Neuronal stem cell (in vitro differentiated cells): ENCODE results near the gene CACNA2D4.

Experiments
- DNase-seq: peaks from one replicate; pipeline ENCODE4 v3.0.0-alpha.2; 2013; ENCODE audit warnings: low spot score
- H2AFZ ChIP-seq: one replicate; pipeline ENCODE4 v1.6.1; 2013; ENCODE audit warnings: mild to moderate bottlenecking, low read length, inconsistent platforms
- H2AK5ac ChIP-seq: 2 replicates; pipeline ENCODE4 v1.6.1; 2013; ENCODE audit warnings: low read depth, mild to moderate bottlenecking, inconsistent platforms, low read length, moderate library complexity, mixed read lengths
- H2BK120ac ChIP-seq: 2 replicates; pipeline ENCODE4 v1.6.1; 2013; ENCODE audit warnings: low read depth, mild to moderate bottlenecking, inconsistent platforms, low read length, moderate library complexity, mixed read lengths
- H2BK12ac ChIP-seq: one replicate; pipeline ENCODE4 v1.6.1; 2013; ENCODE audit warnings: low read length, inconsistent platforms
- H2BK15ac ChIP-seq: 2 replicates; pipeline ENCODE4 v1.6.1; 2013; ENCODE audit warnings: mild to moderate bottlenecking, low read length, inconsistent platforms, mixed read lengths
- H2BK5ac ChIP-seq: one replicate; pipeline ENCODE4 v1.6.1; 2013; ENCODE audit warnings: inconsistent platforms, mild to moderate bottlenecking, low read length, moderate library complexity
- H3K14ac ChIP-seq: one replicate; pipeline ENCODE4 v1.6.1; 2013; ENCODE audit warnings: low read length, inconsistent platforms
- H3K18ac ChIP-seq: 2 replicates; pipeline ENCODE4 v1.6.1; 2013; ENCODE audit warnings: low read length, inconsistent platforms
- H3K23ac ChIP-seq: 2 replicates; pipeline ENCODE4 v1.6.1; 2013; ENCODE audit warnings: low read depth, mild to moderate bottlenecking, mixed read lengths, low read length, inconsistent platforms; ENCODE audit not compliant: poor library complexity
- H3K27ac ChIP-seq: replicated peaks from 3 replicates; pipeline ENCODE4 v1.5.1; 2013; ENCODE audit warnings: low read length, inconsistent platforms
- H3K27me3 ChIP-seq, 3 experiments: 2 replicates each; pipeline ENCODE4 v1.6.1; 2013; ENCODE audit warnings: low read length in 3 of 3, mild to moderate bottlenecking in 2 of 3, inconsistent platforms in 1 of 3, low read depth in 1 of 3, mixed read lengths in 1 of 3, moderate library complexity in 1 of 3; ENCODE audit not compliant: control insufficient read depth in 3 of 3, insufficient read depth in 3 of 3
- H3K36me3 ChIP-seq, 2 donors: replicated peaks in 1 of 2; 2 replicates each; pipeline ENCODE4 v1.6.1; 2013; ENCODE audit warnings: low read length in 2 of 2; ENCODE audit not compliant: control insufficient read depth in 2 of 2, insufficient read depth in 2 of 2
- H3K4ac ChIP-seq: 2 replicates; pipeline ENCODE4 v1.6.1; 2013; ENCODE audit warnings: inconsistent platforms, mild to moderate bottlenecking, low read length, moderate library complexity
- H3K4me1 ChIP-seq, 2 donors: 1 replicate in 1 of 2; 2 replicates in 1 of 2; pipeline ENCODE4 v1.6.1; 2013; ENCODE audit warnings: low read length in 2 of 2, low read depth in 1 of 2; ENCODE audit not compliant: control insufficient read depth in 2 of 2, insufficient read depth in 1 of 2
- H3K4me2 ChIP-seq: one replicate; pipeline ENCODE4 v1.6.1; 2013; ENCODE audit warnings: mild to moderate bottlenecking, low read length, inconsistent platforms; ENCODE audit not compliant: insufficient read depth, poor library complexity, severe bottlenecking
- H3K4me3 ChIP-seq, 2 donors: 2 replicates each; pipeline ENCODE4 v1.5.1; 2013; ENCODE audit warnings: low read length in 2 of 2, mild to moderate bottlenecking in 2 of 2, inconsistent platforms in 1 of 2, moderate library complexity in 1 of 2
- H3K79me1 ChIP-seq: one replicate; pipeline ENCODE4 v1.6.1; 2013; ENCODE audit warnings: low read depth, mild to moderate bottlenecking, inconsistent platforms, low read length, moderate library complexity
- H3K9ac ChIP-seq: one replicate; pipeline ENCODE4 v1.6.1; 2013; ENCODE audit warnings: mild to moderate bottlenecking, low read depth, low read length, inconsistent platforms; ENCODE audit not compliant: poor library complexity
- H3K9me3 ChIP-seq, 2 donors: replicated peaks in 1 of 2; 2 replicates each; pipeline versions ENCODE3 to v1.6.1; 2013; ENCODE audit warnings: low read length in 2 of 2, mild to moderate bottlenecking in 2 of 2, inconsistent platforms in 1 of 2, low read depth in 1 of 2, mixed read lengths in 1 of 2, moderate library complexity in 1 of 2; ENCODE audit not compliant: control insufficient read depth in 2 of 2, insufficient read depth in 1 of 2
- H4K8ac ChIP-seq: one replicate; pipeline ENCODE4 v1.6.1; 2013; ENCODE audit warnings: low read depth, mild to moderate bottlenecking, inconsistent platforms, low read length, moderate library complexity
- H4K91ac ChIP-seq: one replicate; pipeline ENCODE4 v1.6.1; 2013; ENCODE audit warnings: low read length, low read depth, mild to moderate bottlenecking, inconsistent platforms; ENCODE audit not compliant: poor library complexity
- WGBS, 2 donors: extraction: QIAGEN DNeasy Blood & Tissue Kit; methylation state at CpG; one replicate each; pipeline ENCODE4 v1.1.7; 2013; ENCODE audit warnings: missing lambda C conversion rate in 2 of 2, mixed read lengths in 1 of 2; ENCODE audit not compliant: insufficient read length in 2 of 2, insufficient replicate concordance in 1 of 2; ENCODE audit errors: extremely low coverage in 2 of 2; 5-methylcytosine and 5-hydroxymethylcytosine counted together

The CACNA2D4 gene

GRCh38 chr12:1927751-1928351 lies 9.4 kb upstream of the CACNA2D4 start:
- peak overlapping the region; percentile 42 for H3K18ac ChIP-seq
- peak overlapping the region; percentile 81 for H2AK5ac ChIP-seq
- H3K4me1 ChIP-seq: peaks cover 0 to 16% of the 10 kb centered on the region in 2 donors
- no peaks in the 10 kb centered on the region for H3K79me1 ChIP-seq
- no CpG with 5 or more reads among the region's 15 CpGs for WGBS, 2 donors
- H3K9me3 ChIP-seq: peaks cover 0 to 2% of the 10 kb centered on the region in 2 donors
- H2BK5ac ChIP-seq: no peak overlapping the region
- H3K14ac ChIP-seq: no peak overlapping the region
- peak overlapping the region; percentile 17 for H2BK12ac ChIP-seq
- peak overlapping the region; percentile 72 for H2BK15ac ChIP-seq
- no peak for DNase-seq
- no peak overlapping the region for H3K4me3 ChIP-seq
- H4K91ac ChIP-seq: no peak overlapping the region
- no peak overlapping the region for H2BK120ac ChIP-seq
- H3K9ac ChIP-seq: no peak overlapping the region
- peaks cover 0 to 15% (median 0%) of the 10 kb centered on the region in 3 experiments for H3K27me3 ChIP-seq
- no peaks in the 10 kb centered on the region for H3K36me3 ChIP-seq
- no peak overlapping the region for H3K23ac ChIP-seq
- H2AFZ ChIP-seq: no peak overlapping the region
- peak overlapping the region; percentile 1 for H4K8ac ChIP-seq
- H3K4me2 ChIP-seq: no peak overlapping the region
- H3K27ac ChIP-seq: no peak overlapping the region
- H3K4ac ChIP-seq: no peak overlapping the region

- H3K14ac ChIP-seq: no peak overlapping the region
- H2BK12ac ChIP-seq: no peak overlapping the region
- no peak overlapping the region for H2BK5ac ChIP-seq
- no peak overlapping the region for H3K23ac ChIP-seq
- H2AFZ ChIP-seq: no peak overlapping the region
- peaks cover 0 to 15% (median 0%) of the 10 kb centered on the region in 3 experiments for H3K27me3 ChIP-seq
- no peaks in the 10 kb centered on the region for H3K36me3 ChIP-seq
- peak overlapping the region; percentile 13 for H2BK120ac ChIP-seq
- no peak overlapping the region for H3K27ac ChIP-seq
- H2AK5ac ChIP-seq: peak overlapping the region; percentile 81
- peak overlapping the region; percentile 72 for H2BK15ac ChIP-seq
- no peaks in the 10 kb centered on the region for H3K9me3 ChIP-seq
- H3K9ac ChIP-seq: no peak overlapping the region
- WGBS, 2 donors: no CpG with 5 or more reads among the region's 11 CpGs
- H3K18ac ChIP-seq: peak overlapping the region; percentile 41
- H3K4me3 ChIP-seq: no peak overlapping the region
- H4K8ac ChIP-seq: no peak overlapping the region
- H3K4me2 ChIP-seq: no peak overlapping the region
- no peak overlapping the region for H3K4ac ChIP-seq
- no peak overlapping the region for H4K91ac ChIP-seq
- DNase-seq: no peak
- H3K4me1 ChIP-seq: peaks cover 0 to 11% of the 10 kb centered on the region in 2 donors
- H3K79me1 ChIP-seq: no peaks in the 10 kb centered on the region
Observed at GRCh38 chr12:1927051-1927680, 8.7 kb upstream of the CACNA2D4 start.

- Histone ChIP-seq H2BK15ac (no peak overlapping the region), H2BK12ac (no peak overlapping the region), H2BK5ac (no peak overlapping the region), H3K79me1 (no peaks in the 10 kb centered on the region), H3K14ac (no peak overlapping the region), H2AK5ac (no peak overlapping the region), H3K23ac (no peak overlapping the region), H4K91ac (no peak overlapping the region), H2AFZ (no peak overlapping the region), H3K18ac (no peak overlapping the region), H2BK120ac (no peak overlapping the region), H3K9me3 (no peaks in the 10 kb centered on the region), H4K8ac (no peak overlapping the region), H3K27me3 (peaks cover 0 to 15% (median 0%) of the 10 kb centered on the region in 3 experiments), H3K9ac (no peak overlapping the region), H3K36me3 (no peaks in the 10 kb centered on the region), H3K4me1 (peaks cover 0 to 11% of the 10 kb centered on the region in 2 donors), H3K4me2 (no peak overlapping the region), H3K27ac (no peak overlapping the region), H3K4ac (no peak overlapping the region), H3K4me3 (no peak overlapping the region)
- WGBS, 2 donors: no CpG with 5 or more reads among the region's 7 CpGs
- no peak for DNase-seq
Observed at GRCh38 chr12:1926251-1926657, 7.8 kb upstream of the CACNA2D4 start.

- no peak overlapping the region for H2BK5ac ChIP-seq
- no peak overlapping the region for H3K27ac ChIP-seq
- no CpG with 5 or more reads among the region's 3 CpGs for WGBS, 2 donors
- no peaks in the 10 kb centered on the region for H3K36me3 ChIP-seq
- H2AK5ac ChIP-seq: peak overlapping the region; percentile 96
- no peak overlapping the region for H3K14ac ChIP-seq
- H2BK120ac ChIP-seq: no peak overlapping the region
- no peaks in the 10 kb centered on the region for H3K9me3 ChIP-seq
- peak overlapping the region; percentile 52 for H3K18ac ChIP-seq
- H2BK12ac ChIP-seq: no peak overlapping the region
- no peaks in the 10 kb centered on the region for H3K79me1 ChIP-seq
- H2BK15ac ChIP-seq: no peak overlapping the region
- H3K23ac ChIP-seq: no peak overlapping the region
- no peak overlapping the region for H3K9ac ChIP-seq
- no peak overlapping the region for H3K4me3 ChIP-seq
- no peak overlapping the region for H4K8ac ChIP-seq
- peaks cover 0 to 15% (median 0%) of the 10 kb centered on the region in 3 experiments for H3K27me3 ChIP-seq
- H3K4me2 ChIP-seq: no peak overlapping the region
- no peak overlapping the region for H4K91ac ChIP-seq
- H3K4ac ChIP-seq: no peak overlapping the region
- H3K4me1 ChIP-seq: peaks cover 0 to 11% of the 10 kb centered on the region in 2 donors
- no peak for DNase-seq
- H2AFZ ChIP-seq: no peak overlapping the region
Observed at GRCh38 chr12:1925684-1926006, 7.2 kb upstream of the CACNA2D4 start.
